ENCODE results near the gene OR2W1. TPM values are rescaled to one million over a fixed set of nuclear protein-coding genes. Genes with fewer than 3 reads are reported as not detected.

OR2W1 gene
- total RNA-seq, 1 experiment from 2014 or later: not detected

DNA sequence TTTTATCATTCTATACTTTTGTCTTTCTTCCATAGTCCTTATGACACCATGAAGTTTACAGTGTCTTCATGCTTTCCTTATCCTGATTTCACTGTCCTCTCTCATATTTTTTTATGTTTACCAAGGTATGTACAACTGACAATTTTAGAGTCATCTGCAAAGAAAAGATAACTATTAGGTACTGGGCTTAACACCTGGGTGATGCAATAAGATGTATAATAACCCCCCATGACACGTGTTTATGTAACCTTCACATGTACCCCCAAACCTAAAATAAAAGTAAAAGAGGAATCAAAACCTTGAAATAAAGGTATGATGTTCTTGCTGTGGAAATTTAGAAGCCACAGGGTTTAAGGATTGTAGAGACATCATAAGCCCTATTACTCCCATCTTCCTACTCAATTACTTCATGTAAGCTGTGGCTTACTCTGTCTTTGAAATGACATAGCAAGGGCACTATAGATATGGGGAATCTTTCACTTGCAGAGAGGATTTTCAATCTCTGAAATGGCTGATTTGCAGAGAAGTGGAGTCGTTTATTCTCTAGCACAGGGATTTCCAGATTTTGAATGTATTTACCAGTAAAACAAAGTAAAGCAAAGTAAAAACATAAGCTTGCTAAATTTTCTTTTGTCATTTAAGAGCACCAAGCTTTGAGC lies 18.9 kb downstream of the OR2W1 start:
- no peaks in the 10 kb centered on the region for H3K36me3 Mint-ChIP-seq (ENCODE audit: insufficient read depth in 1 of 3, low read depth in 3 of 3)
- H3K23me2 ChIP-seq (ENCODE audit: insufficient read length, low read depth, low read length, poor library complexity, severe bottlenecking): no peaks in the 10 kb centered on the region
- H3K27ac Mint-ChIP-seq: no peak overlapping the region
- TF ChIP-seq CTCF (conservative IDR thresholded peaks at IDR 0.05): no peak
- H3K27me3 Mint-ChIP-seq (ENCODE audit: low read depth): peaks cover 4% of the 10 kb centered on the region; the same call in 1 of the 2 replicates
- no peak overlapping the region for H3K56ac ChIP-seq (ENCODE audit: insufficient read length, low read depth, low read length)
- no peak overlapping the region for H4K8ac ChIP-seq (replicated peaks; ENCODE audit: insufficient read length, low read depth, low read length)
- H2AK5ac ChIP-seq (ENCODE audit: insufficient read length, low read length): no peak overlapping the region
- no peak overlapping the region for H3K23ac ChIP-seq (ENCODE audit: insufficient read length, low read depth, low read length)
- no peaks in the 10 kb centered on the region for H3K27me3 ChIP-seq (ENCODE audit: insufficient read depth, low read length)
- no peaks in the 10 kb centered on the region for H3K79me2 ChIP-seq (ENCODE audit: insufficient read depth, low read length)
- H2AFZ ChIP-seq (ENCODE audit: low read length): no peak overlapping the region
- no peak overlapping the region for H3K14ac ChIP-seq (ENCODE audit: insufficient read depth, low read length)
- H4K20me1 ChIP-seq (ENCODE audit: control insufficient read depth, insufficient read depth, insufficient read length): no peaks in the 10 kb centered on the region
- no peak overlapping the region for H3K27ac ChIP-seq (ENCODE audit: insufficient read length, low read depth, low read length)
- H3K9ac ChIP-seq (ENCODE audit: extremely low read depth, insufficient read length, low read length): no peak overlapping the region
- H3K4me2 ChIP-seq (ENCODE audit: insufficient read depth, insufficient read length, low read length): no peak overlapping the region
- no peak overlapping the region for H2BK15ac ChIP-seq (ENCODE audit: low read depth, low read length)
- no peaks in the 10 kb centered on the region for H3K9me3 Mint-ChIP-seq
- no peak overlapping the region for H3K18ac ChIP-seq (ENCODE audit: insufficient read length, low read depth, low read length)
- no peaks in the 10 kb centered on the region for H3K9me3 ChIP-seq (ENCODE audit: control insufficient read depth, low read depth, low read length)
- no peaks in the 10 kb centered on the region for H3K4me1 Mint-ChIP-seq
- no peak overlapping the region for H4K5ac ChIP-seq (ENCODE audit: insufficient read length, low read depth, low read length)
- DNase-seq: no peak
- no peak overlapping the region for H3K4ac ChIP-seq (ENCODE audit: low read depth, low read length)
- H2BK12ac ChIP-seq (ENCODE audit: insufficient read length, low read depth, low read length): no peak overlapping the region
- no peaks in the 10 kb centered on the region for H3K79me1 ChIP-seq (ENCODE audit: insufficient read depth, low read depth, low read length, poor library complexity, severe bottlenecking)
- H2BK20ac ChIP-seq (ENCODE audit: low read depth, low read length, poor library complexity, severe bottlenecking): no peak overlapping the region
- H2BK5ac ChIP-seq (ENCODE audit: insufficient read length, low read length): no peak overlapping the region
- no peak overlapping the region for H3T11ph ChIP-seq (ENCODE audit: low read length)
- no CpG with 5 or more reads among the region's 2 CpGs for whole genome bisulfite sequencing (ENCODE audit: extremely low coverage, insufficient read length, low lambda C conversion rate)
- no peaks in the 10 kb centered on the region; the same call in 1 of the 2 replicates for H3K4me1 ChIP-seq (ENCODE audit: insufficient read depth, low read length)
- no peak overlapping the region for H3K4me3 Mint-ChIP-seq
- no peak overlapping the region for H2BK120ac ChIP-seq (ENCODE audit: low read depth, low read length, poor library complexity, severe bottlenecking)
- no peak overlapping the region for H4K91ac ChIP-seq (ENCODE audit: insufficient read length, low read depth, low read length)
